ENCODE results near the gene PSMB9.
"Not testable (repeated sequence)": the region's sequence is repeated elsewhere in the genome, so short reads cannot be mapped to it uniquely, and the experiment has no call there.

PSMB9 gene

DNA sequence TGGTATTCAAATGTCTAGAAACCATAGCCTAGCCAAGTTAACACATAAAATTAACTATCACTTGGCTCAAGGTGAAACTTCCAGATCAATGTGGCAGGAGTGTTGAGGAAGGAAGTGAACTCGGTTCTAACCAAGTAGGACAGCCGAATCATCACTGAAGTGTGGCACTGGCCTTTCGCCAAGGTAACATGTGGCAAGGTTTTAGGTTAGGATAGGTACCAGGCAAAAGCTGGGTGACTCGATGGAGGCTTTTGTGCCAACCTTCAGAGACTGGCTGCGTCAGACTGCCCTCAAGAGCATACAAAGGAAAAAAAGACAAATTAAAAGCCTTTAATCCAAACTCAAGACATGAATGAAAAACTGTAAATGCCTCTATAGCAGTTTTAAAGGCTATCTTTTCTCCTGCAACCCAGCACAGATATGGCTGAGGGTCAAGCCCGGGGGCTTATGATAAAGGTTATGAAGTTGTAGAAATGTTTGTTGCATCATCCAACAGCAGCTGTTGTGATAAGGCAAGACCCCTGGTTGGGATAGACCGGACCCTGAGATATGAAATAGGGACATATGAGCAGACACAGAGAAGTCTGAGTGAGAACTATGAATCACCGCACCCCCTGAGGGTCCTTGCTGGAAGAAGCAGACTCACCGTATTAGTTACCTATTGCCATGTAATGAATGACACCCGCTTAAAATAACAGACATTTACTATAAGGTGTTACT is 11.9 kb downstream of the PSMB9 start:
- DNase-seq, result no peak

DNA sequence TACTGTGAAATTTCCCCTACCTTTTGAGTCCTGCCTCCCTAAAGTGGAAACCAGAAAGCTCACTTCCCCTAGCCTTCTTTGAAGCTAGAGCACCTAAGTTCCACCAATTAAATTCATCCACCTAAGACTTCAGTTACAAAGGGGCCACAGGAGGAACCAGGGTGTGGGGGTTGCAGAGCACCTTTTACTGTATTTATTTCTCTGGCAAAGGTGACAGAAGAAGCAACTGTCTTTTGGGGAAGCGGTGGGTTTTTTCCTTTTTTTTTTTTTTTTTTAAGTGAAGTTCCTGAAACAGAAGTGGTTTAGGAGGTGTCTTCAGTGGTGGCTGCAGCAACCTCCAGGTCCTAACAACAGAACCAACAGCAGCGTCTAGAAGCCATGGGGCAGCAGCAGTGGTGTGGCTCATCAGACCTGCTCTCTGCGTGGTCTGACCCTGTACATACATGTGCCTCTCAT is 13.1 kb downstream of the PSMB9 start:
- DNase-seq, result no peak

DNA sequence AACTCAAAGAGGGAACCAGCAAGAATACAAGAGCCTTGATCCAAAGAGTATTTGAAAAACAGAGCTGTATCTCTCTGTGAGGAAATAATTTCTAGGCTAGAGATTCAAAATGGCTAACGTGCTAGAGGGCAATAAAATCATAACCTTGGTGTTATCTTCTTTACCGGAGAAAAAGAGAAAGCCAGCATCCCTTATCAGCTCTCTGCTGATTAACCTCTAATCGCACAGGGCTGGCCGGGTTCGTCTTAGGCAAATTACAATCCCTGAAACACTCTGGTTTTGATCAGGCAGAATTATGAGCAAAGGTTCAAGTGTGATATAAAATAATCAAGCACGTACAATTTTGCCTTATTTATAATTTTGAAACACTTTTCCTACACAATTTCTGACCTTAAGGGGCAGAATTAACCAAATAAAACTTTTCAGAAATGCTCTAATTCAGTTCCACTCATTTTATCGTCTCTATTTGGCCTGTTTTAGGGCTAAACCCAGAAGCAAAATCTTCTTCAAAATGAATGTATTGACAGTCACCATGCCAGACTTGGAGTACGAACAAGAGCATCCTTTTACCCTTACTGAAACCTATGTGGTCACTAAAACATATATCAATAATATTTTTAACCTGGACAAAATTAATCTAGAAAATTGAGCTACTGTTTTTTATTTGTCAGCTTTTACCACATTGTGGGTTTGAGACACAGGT is 13.7 kb downstream of the PSMB9 start:
- no peak for DNase-seq

DNA sequence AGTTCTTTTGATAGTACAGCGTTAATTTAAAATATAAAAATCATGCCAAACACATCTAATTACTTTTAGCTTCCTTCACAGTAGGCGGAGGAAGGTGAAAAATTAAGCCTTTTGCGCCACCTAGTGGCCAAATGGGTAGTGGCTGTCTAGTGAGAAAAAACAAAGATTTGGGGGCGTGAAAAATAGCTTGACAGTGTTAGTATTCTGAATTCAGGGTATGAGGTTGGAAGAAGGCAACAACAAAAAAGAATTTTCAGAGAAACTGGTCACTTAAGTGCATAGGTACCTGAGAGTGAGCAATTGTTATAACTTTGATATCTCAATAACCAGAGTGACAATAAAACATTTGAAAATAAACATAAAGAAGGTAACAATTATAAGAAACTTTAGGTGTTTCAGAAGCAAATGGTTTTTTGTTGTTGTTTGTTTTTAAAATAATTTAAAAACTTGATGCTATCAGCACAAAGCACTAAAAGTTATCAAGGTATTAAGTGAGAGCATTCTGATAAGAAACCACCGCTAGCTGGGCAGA is 14.3 kb downstream of the PSMB9 start:
- peak; percentile 55 for DNase-seq

DNA sequence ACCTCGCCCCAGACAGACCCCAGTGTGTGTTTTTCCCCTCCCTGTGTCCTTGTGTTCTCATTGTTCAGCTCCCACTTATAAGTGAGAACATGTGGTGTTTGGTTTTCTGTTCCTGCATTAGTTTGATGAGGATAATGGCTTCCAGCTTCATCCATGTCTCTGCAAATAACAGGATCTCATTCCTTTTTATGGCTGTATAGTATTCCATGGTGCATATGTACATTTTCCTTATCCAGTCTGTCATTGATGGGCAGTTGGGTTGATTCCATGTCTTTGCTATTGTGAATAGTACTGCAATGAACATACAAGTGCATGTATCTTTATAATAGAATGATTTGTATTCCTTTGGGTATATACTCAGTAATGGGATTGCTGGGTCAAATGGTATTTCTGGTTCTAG is 20.0 kb downstream of the PSMB9 start:
- not testable (repeated sequence) for DNase-seq

DNA sequence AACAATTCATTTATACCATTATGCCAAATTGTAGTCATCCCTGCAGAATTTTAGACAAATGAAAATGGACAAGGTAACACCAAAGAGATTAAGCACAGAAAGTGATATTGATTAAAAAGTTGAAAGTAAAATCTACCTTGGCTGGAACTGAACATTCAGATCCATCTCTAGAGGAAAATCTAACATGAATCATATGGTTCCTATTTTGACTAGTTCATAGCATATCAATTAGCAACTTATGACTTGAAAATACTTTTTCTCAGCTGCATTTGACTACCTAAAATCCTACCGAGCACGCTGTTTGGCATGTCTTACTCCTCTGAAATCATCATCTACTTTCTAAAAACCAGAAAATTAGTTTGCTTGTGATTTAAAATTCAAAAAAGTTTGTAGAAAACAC is 22.6 kb downstream of the PSMB9 start:
- no peak for DNase-seq

DNA sequence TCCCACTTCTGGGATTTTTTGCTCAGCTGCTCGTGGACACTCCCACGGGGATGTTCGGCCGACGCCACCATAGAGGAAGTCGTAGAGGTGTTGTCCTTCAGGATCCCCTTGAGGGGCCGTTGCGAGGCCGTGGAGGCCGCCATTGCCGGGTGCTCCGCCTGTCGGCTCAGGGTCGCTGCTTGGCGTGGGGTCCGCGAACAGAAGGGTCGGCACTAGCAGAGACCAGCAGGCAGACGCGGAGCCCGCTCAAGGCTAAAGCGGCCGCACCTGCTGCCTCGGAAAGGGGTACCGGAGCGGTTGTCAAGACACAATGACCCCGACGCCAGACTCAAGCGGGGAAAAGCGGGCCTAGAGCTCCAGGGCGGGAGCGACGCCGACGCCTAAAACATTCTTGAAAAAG is 25.7 kb downstream of the PSMB9 start:
- no peak for DNase-seq

DNA sequence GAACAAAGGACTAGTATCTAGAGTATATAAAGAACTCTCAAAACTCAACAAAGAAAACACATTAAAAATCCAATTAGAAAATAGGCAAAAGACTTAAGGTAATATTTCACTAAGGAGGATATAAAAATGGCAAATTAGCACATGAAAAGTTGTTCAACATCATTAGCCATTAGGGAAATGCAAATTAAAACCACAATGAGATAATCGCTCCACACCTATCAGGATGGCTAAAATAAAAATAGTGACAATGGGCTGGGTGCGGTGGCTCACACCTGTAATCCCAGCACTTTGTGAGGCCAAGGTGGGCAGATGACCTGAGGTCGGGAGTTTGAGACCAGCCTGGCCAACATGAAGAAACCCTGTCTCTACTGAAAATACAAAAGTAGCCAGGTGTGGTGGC is 27.0 kb downstream of the PSMB9 start:
- DNase-seq, result not testable (repeated sequence)

DNA sequence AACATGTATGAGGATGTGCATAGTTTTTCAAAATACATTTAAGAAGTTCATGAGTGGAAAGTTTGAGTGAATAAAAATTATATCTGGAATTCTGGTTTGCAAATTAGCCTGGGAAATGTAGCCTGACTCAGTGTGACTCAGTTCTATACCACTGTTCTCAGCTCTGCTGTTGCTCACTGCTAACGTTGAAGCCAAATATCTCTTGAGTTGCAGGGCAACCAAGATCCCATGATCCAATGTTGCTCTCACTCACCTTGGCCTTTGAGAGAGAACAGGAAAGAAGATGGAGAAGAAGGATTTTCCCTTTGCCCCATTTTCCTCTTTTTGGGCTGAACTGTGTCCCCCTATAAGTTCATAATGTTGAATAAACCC is 28.9 kb downstream of the PSMB9 start:
- no peak for DNase-seq

DNA sequence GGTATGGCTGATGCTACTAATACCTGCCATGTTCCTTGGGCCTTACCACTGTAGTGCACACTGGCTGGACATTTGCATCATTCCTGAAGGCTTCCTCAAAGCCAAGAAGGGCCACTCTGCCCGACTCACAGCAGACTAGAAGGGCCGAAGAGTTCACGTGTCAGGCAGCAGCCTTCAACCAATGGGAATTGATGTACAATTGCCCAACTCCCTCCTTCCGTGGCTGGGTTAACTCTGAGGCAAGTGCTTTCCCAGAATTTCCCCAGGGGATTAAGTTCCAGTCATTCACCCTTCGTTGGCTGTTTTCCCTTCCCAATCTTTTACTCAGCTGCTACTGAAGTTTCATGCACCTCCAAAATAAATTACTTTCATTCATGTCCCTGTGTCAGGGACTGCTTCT is 29.8 kb downstream of the PSMB9 start:
- DNase-seq, result no peak

DNA sequence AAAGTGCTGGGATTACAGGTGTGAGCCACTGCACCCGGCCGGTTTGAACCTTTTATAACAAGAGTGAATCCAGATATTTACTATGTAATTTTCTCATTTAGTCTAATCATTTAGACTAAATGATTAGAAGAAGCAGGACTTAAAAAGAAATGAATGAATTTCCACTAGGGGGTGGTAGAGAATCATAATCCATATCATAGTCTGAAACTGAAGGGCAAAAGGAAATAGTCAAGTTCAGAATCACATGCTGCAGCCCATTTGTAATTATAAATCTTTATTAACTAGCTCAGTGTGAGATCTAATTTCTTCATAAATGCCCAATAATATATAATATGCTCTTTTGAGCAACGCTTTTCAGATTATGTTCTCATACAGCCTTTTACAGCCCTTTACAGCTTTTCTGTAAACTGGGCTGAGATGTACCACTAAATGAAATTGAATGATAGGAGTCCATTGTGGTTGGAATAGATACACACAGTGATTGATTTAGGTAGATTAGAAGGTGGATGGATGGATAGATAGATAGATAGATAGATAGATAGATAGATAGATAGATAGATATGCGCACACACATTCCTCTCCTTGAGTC is 31.8 kb downstream of the PSMB9 start:
- peak; percentile 25 for DNase-seq

DNA sequence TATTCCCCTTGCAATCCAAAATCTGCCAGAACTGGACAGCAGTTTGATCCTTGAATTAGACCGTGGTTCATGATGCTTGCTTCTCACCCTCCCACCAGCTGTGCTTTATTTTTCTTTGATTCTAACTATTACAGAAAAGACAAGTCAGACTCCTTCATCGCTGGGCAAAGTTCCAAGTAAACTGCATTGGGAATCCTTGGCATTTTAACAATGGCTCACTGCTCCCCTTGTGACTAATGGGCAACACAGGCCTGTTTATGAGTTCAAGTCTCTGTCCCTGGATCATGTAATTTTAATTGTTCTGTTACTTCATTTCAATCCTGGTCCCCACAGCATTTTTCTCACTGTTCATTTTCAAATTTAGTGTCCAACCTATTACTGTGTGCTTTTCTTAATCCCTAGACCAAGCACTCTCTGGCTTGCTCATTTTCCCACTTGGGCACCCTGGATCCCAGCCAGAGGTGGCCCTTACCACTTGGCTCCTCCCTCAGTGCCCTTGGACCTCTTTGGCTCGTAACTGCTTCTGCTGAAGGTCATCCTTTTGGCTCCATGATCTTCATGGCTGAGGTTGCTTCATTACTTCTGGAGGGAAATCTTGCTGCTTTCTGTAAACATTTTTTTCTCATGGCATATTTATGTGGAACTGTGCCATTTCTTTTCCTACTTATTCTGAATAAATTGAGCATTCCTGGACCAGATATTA is 32.8 kb downstream of the PSMB9 start:
- DNase-seq, result no peak

DNA sequence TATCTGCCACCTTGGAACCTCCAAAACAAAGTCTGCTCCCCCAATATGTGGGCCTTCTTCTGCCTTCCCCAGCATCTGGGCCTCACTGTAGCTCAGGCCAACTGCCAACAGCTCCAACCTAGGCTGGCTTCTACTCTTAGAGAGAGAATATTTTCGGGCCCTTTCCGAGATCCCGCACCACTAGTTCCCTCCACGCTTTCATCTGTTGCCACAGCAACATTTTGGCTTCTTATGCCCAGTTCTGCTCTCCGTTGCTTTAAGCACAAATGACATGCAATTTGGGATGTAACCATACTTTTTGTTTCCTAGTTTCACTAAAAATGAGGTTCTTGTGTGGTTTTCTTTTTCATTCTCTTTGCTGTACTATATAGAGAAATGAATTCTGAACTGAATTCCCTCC is 33.6 kb downstream of the PSMB9 start:
- DNase-seq, result no peak

DNA sequence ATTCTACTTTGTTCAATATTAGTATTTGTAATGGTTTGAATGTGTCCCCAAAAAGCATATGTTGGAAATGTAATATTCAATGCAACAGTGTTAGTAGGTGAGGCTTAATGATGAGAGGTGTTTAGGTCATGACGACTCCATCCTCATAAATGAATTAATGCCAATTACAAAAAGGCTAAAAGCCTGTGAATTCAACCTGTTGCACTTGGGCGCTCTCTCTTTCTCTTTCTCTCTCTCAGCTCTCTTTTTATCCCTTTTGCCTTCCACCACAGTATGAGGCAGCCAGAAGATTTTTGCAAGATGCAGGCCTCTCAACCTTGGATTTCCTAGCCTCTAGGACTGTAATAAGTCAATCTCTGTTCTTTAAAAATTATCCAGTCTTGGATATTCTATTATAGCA is 34.6 kb downstream of the PSMB9 start:
- DNase-seq, result no peak

DNA sequence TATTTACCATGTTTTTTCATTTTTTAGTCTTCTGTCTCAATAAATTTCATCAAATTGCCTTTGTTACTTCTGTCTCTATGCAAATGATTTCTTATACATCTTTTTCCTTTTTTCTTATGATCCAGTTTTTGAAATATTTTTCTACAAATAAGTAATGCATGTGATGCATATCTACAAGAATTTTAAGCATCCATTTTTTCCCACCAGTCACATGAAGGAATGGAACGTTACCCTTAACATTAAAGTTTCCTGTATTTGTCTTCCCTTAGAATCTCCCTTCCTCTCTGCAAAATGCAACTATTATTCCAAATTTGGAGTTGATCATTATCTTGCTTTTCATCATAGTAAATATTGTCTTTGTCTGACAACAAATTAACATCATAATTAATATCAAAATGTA is 35.5 kb downstream of the PSMB9 start:
- no peak for DNase-seq

DNA sequence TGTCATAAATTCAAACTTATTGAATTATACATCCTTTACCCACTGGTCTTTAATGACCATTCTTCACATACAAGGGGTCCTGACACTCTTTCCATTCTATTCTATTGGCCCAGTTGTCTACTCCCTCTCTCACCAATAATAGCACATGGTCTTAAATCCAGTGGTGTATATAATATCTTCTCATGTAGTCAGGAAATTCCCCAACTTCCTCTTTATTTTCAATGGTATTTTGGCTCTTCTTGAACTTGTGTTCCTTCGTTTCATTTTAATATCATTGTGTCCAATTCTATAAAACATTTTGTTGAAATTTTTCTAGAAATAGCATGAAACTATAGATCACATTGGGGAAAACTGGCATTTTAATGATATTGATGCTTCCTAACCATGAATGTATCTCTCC is 36.8 kb downstream of the PSMB9 start:
- DNase-seq, result no peak

DNA sequence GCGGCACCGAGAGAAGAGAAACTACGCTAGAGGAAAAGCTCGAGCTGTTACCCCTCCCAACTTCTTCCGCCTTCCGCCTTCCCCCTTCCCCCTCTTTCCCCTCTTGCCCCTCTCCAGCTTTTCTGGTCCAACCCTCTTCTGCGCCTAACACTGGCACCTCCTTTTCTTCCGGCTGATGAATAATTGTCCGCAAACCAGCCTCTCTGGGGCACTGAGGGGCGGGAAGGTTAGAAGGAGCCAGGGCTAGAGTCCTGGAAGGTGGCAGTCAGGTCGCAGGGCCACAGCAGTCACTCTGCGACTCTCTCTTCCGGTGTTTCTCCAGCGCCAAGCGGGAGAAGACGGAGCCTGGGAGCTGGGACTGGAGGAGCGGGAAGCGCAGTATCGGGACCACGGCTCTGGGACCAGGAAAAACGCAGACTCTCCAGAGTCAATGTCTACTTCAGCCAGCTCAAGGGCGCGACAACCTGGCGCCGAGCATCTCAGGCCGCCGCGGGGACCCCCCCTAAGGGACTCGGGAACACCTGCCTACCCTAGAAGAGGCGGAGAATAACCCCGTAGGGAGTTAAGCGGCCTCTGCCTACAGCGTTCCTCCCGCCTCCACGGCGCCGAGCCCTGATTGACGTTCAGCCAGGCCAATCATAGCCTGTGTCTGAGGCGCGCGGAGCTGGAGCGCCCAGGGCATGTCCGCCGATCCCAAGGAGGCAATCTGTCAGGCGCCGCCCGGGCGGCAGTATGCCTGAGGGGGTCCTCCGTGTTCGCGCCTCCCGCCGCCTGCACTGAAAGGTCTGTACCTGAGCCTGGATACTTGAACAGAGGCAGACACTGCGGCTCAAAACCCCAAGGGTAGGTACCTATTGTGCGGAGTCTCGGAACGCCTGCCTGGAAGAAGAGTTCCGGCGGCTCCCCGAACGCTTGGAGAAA is 40.4 kb downstream of the PSMB9 start:
- peak; percentile 91 for DNase-seq

DNA sequence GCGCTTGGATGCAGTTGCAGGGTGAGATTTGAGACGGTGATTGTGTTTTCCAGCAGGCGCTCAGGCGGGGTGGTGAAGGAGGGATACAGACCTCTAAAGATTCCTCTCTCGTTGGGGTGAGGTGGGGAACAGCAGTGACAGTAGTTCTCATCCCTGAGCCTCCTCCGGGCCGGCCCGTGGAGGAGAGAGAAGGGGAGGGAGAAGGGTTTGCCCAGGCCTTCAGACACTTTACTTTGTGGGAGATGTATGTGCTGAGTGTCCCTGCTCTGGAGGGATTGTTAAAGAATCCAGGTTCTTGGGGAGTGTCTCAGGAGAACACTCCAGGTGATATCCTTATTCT is 41.0 kb downstream of the PSMB9 start:
- DNase-seq, result no peak

DNA sequence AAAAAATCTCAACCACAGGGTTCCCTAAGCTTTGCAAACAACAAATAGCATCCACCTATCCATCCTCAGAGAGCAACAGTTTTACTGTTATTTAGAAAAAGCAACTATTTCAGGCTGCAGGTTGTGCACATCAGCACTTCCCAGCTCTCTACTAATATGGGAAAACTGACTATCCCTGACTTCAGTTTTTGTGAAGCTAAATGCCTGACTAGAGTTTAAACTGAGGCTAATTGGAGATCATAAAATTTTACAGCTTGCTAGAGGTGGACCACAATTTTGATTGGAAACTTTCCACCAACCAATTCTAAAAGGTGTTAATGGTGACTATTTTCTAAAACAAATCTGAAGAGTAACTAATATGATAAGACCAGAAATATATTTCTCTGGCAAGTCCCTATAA is 50.0 kb downstream of the PSMB9 start:
- no peak for DNase-seq

DNA sequence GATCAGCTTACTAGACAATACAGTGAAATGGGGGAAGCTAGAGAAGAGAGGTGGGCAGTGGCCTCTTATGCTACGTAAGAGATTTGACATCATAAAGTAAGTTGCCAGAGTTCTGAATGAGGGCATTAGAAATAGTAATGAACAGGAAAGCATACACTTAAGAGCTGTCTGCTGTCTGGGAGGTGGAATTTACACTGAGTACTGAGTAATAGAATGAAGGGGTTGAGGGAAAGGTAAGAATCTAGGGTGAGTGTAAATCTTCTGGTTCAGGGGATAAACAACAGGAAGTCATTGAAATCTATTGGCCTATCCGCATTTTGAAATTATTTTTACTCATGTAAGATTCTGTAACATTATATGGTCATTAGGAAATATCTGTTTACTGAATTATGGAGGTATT is 51.1 kb downstream of the PSMB9 start:
- DNase-seq, result no peak

DNA sequence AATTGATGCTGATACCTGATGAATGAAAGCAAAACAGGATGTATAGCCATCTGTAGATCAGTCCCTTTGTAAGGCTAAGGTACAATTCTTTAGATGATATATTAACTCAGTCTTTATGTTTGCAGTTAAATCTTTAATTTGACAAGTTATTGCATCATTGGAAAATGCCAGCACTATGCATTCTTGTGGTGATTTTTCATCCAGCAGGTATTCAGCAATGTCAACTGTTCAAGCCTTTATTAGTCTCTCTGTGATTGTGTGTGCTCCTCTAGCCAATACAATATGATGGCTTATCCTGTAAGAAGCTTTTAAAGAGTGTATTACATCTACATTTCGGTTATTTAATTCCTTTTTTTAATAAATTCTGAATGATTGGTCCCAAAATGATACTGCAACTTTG is 52.5 kb downstream of the PSMB9 start:
- no peak for DNase-seq

DNA sequence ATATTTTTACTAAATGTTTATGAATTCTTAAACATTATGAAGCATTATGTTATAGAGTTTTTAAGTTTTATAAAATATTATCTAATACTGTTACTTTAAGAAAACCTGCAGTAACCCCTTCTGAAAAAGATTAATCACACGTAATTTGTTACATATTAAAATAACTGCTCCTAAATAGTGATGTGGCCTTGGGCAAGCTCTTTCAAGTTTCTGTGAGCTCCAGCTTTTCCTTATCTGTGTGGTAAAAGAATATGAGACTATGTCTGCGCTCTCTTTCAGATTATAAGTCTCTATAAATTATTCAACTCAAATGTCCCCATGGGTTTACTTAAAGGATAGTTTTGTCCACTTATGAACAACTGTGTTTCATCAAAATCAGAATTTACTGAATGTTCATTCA is 54.9 kb downstream of the PSMB9 start:
- no peak for DNase-seq

Data from GDM1 (cell line).